Limb (tissue), 2 donors: ENCODE results near the gene NEUROD2.
A peak's percentile ranks its signal among the peaks of the same experiment; 100 is the strongest.

Experiments used
- DNase-seq, 2 donors: peaks; one replicate each; pipeline ENCODE4 v3.0.0-alpha.2; 2016; ENCODE audit errors: extremely low spot score in 2 of 2

Gene NEUROD2

GRCh38 chr17:39618956-39619785, 11.5 kb upstream of the NEUROD2 start:
- no peak for DNase-seq

GRCh38 chr17:39618246-39618913, 10.7 kb upstream of the NEUROD2 start:
- DNase-seq, result no peak

- peak in 1 of 2 donors; percentile 79 for DNase-seq
Observed at GRCh38 chr17:39617446-39618245, 9.9 kb upstream of the NEUROD2 start.

GRCh38 chr17:39617100-39617445, 9.4 kb upstream of the NEUROD2 start:
- no peak for DNase-seq

- no peak for DNase-seq
Observed at GRCh38 chr17:39615434-39615833, 7.7 kb upstream of the NEUROD2 start.

GRCh38 chr17:39614545-39615157, 6.9 kb upstream of the NEUROD2 start:
- no peak for DNase-seq

GRCh38 chr17:39612935-39613464, 5.3 kb upstream of the NEUROD2 start:
- DNase-seq, result no peak

- no peak for DNase-seq
Observed at GRCh38 chr17:39612291-39612894, 4.7 kb upstream of the NEUROD2 start.

- no peak for DNase-seq
Observed at GRCh38 chr17:39611401-39612112, 3.8 kb upstream of the NEUROD2 start.

- DNase-seq, result no peak
Observed at GRCh38 chr17:39609416-39610025, 1.8 kb upstream of the NEUROD2 start.

- DNase-seq, result no peak
Observed at GRCh38 chr17:39608142-39608981, 642 bp upstream of the NEUROD2 start.

GRCh38 chr17:39607057-39607850, 466 bp downstream of the NEUROD2 start:
- no peak for DNase-seq

- DNase-seq, result no peak
Observed at GRCh38 chr17:39606434-39607056, 1.2 kb downstream of the NEUROD2 start.

- no peak for DNase-seq
Observed at GRCh38 chr17:39605492-39606433, 2.0 kb downstream of the NEUROD2 start.

- DNase-seq, result no peak
Observed at GRCh38 chr17:39604911-39605491, 2.7 kb downstream of the NEUROD2 start.

- DNase-seq, result no peak
Observed at GRCh38 chr17:39603304-39604016, 4.3 kb downstream of the NEUROD2 start.
